ENCODE data around the gene MACIR. TPM values are rescaled to one million over a fixed set of nuclear protein-coding genes. Genes with fewer than 3 reads are reported as not detected.

MACIR gene
- total RNA-seq, 2 donors from 2014 or later: 3.8 to 4.8 TPM

DNA sequence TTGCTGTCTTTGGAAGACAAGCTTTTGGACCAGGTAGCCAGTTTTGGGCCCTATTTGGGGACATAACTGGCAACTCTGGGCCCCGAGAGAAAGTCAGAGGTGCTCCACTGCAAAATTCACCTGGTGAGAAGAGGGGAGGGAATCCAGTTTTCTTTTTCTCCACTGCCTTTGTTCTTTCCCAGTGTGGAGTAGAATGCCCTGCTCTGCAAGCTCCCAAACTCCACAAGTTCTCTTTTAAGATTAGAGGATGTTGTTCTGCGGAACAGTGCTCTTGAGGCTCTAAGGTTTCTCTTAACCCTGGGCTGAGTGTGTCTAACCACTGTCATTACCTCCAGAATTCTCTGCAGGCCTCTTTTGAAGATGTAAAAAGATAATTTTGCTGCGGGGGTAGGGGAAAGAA is 25.3 kb downstream of the MACIR start:
- no peaks in the 10 kb centered on the region for H3K4me1 ChIP-seq
- no peak overlapping the region for H3K4me3 ChIP-seq
- no peaks in the 10 kb centered on the region for H3K9me3 ChIP-seq
- no peak for TF ChIP-seq CTCF (IDR thresholded peaks at IDR 0.05)
- no peak for DNase-seq (ENCODE audit: low spot score)
- H3K27me3 ChIP-seq: no peaks in the 10 kb centered on the region
- H3K27ac ChIP-seq: no peak overlapping the region
- no peaks in the 10 kb centered on the region for H3K36me3 ChIP-seq

- Histone ChIP-seq H3K9me3 (no peaks in the 10 kb centered on the region), H3K27ac (no peak overlapping the region), H3K4me1 (no peaks in the 10 kb centered on the region), H3K4me3 (no peak overlapping the region), H3K36me3 (no peaks in the 10 kb centered on the region), H3K27me3 (no peaks in the 10 kb centered on the region)
- no peak for TF ChIP-seq CTCF (IDR thresholded peaks at IDR 0.05)
- DNase-seq (ENCODE audit: low spot score): no peak
These were observed 28.1 kb downstream of the MACIR start for GRCh38 chr5:103286622-103287021.

- H3K36me3 ChIP-seq: no peaks in the 10 kb centered on the region
These were observed 30.5 kb downstream of the MACIR start for GRCh38 chr5:103289024-103289423.

GRCh38 chr5:103290846-103291245 is 32.3 kb downstream of the MACIR start:
- no peak for DNase-seq (ENCODE audit: low spot score)
- Histone ChIP-seq H3K27me3 (no peaks in the 10 kb centered on the region), H3K9me3 (no peaks in the 10 kb centered on the region), H3K27ac (no peak overlapping the region), H3K4me1 (no peaks in the 10 kb centered on the region), H3K4me3 (no peak overlapping the region), H3K36me3 (no peaks in the 10 kb centered on the region)
- no peak for TF ChIP-seq CTCF (IDR thresholded peaks at IDR 0.05)

More at GRCh38 chr5:103289024-103289423, 30.5 kb downstream of the MACIR start:
- no peak for DNase-seq (ENCODE audit: low spot score)
- H3K27me3 ChIP-seq: no peaks in the 10 kb centered on the region
- no peak for TF ChIP-seq CTCF (IDR thresholded peaks at IDR 0.05)
- no peak overlapping the region for H3K4me3 ChIP-seq
- H3K27ac ChIP-seq: no peak overlapping the region
- H3K9me3 ChIP-seq: no peaks in the 10 kb centered on the region
- H3K4me1 ChIP-seq: no peaks in the 10 kb centered on the region

DNA sequence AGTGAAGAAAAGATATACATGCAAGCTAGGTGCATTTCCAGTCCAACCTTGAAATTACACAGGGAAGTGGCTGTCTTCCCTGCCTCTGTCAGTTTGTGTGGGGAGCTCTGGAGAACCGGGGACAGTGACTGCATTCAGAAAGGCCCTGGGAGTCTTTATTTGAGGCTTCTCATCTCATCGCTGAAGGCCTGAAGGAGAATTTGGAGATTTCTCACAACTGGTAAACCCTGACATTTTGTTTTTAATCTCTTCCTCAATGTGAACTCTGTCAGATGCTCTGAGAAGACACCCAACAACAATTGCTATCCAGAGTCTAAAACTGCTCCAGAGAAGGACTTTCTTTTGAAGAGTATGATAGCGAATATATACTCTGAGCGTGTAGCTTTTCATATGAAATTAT is 33.0 kb downstream of the MACIR start:
- DNase-seq (ENCODE audit: low spot score): no peak
- no peak overlapping the region for H3K4me3 ChIP-seq
- no peaks in the 10 kb centered on the region for H3K9me3 ChIP-seq
- H3K27ac ChIP-seq: no peak overlapping the region
- no peaks in the 10 kb centered on the region for H3K36me3 ChIP-seq
- no peaks in the 10 kb centered on the region for H3K27me3 ChIP-seq
- no peak for TF ChIP-seq CTCF (IDR thresholded peaks at IDR 0.05)
- no peaks in the 10 kb centered on the region for H3K4me1 ChIP-seq

DNA sequence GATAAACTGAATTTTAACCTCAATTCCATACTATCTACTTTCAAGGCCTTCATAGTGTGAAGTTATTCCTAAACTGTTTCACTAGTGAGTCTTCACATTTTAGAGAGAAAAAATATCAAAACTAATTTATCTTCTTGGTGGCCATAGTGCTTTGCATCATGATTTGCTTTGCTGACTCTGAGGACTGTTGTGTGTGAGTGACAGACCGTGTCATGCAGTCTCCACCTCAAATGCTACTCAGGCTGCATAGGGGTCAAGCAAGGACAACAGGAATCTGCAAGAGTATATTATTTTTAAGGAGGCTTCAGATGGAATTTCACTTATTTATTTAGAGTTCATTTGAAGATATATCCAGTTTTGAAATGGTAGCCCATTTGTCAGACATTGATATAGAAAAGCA is 34.5 kb downstream of the MACIR start:
- H3K27ac ChIP-seq: no peak overlapping the region
- no peaks in the 10 kb centered on the region for H3K4me1 ChIP-seq
- no peaks in the 10 kb centered on the region for H3K9me3 ChIP-seq
- no peak for DNase-seq (ENCODE audit: low spot score)
- H3K36me3 ChIP-seq: no peaks in the 10 kb centered on the region
- TF ChIP-seq CTCF (IDR thresholded peaks at IDR 0.05): no peak
- no peaks in the 10 kb centered on the region for H3K27me3 ChIP-seq
- H3K4me3 ChIP-seq: no peak overlapping the region
